Measurements from ENCODE around the gene BTLA.

GRCh38 chr3:112476346-112476745 lies 22.9 kb downstream of the BTLA start:
- TF ChIP-seq CTCF (IDR thresholded peaks at IDR 0.05) (no peak), ZFX (IDR thresholded peaks at IDR 0.05; ENCODE audit: borderline replicate concordance) (no peak)
